Cardiac fibroblast (primary cell): ENCODE results near the gene CIDEA.

ENCODE experiments used
- DNase-seq, 2 donors: peaks; one replicate each; pipeline versions ENCODE4 v3.0.0 to v3.0.0-alpha.2; 2010; ENCODE audit warnings: low read depth in 2 of 2
- H3K4me3 ChIP-seq, 2 donors: replicated peaks in 1 of 2; 1 replicate in 1 of 2; 2 replicates in 1 of 2; pipeline ENCODE4 v1.5.1; 2011; ENCODE audit warnings: low read depth in 2 of 2, low read length in 2 of 2, mild to moderate bottlenecking in 2 of 2, moderate library complexity in 1 of 2
- TF ChIP-seq, protein P1 (sequence below): IDR thresholded peaks from one replicate; pipeline ENCODE4 v1.5.1; 2011; ENCODE audit warnings: low read depth, mild to moderate bottlenecking, low read length, inconsistent platforms

CIDEA gene

DNA sequence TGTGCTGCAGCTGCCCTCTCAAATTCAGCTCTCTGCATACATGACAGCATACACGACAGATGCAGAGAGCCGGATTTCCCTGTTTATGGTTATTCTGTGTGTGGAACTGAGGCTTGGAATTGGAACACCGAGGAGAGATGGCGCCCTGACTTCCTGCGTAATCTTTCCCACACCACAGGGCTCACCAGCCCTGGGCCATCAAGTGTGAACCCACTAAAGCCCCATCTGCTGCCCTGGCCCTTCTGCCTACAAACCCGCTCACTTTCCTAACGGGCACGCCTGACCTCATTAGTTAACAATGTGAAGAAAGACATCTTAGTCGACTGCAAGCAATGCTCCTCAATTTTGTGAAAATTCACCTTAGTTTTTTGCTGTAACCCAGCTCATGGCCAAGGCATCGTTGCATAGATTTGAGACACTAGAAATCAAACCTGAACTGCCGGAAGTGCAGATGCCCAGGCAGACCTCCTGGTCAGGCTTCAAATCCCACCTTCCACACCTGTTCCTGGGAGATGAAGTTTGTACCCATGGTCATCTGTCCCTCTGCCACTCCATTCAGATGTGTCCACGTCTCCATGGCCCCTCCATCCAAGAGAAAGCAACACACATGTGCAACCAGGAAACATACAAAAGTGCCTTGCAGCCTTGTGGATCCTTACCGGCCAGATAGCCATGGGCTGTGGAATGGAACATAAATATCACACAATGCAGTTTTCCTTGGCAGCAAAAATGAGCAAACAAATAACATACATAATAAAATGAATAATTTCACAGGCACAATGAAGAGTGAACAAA lies 5.0 kb upstream of the CIDEA start:
- DNase-seq, result no peak
- TF ChIP-seq, protein P1, sequence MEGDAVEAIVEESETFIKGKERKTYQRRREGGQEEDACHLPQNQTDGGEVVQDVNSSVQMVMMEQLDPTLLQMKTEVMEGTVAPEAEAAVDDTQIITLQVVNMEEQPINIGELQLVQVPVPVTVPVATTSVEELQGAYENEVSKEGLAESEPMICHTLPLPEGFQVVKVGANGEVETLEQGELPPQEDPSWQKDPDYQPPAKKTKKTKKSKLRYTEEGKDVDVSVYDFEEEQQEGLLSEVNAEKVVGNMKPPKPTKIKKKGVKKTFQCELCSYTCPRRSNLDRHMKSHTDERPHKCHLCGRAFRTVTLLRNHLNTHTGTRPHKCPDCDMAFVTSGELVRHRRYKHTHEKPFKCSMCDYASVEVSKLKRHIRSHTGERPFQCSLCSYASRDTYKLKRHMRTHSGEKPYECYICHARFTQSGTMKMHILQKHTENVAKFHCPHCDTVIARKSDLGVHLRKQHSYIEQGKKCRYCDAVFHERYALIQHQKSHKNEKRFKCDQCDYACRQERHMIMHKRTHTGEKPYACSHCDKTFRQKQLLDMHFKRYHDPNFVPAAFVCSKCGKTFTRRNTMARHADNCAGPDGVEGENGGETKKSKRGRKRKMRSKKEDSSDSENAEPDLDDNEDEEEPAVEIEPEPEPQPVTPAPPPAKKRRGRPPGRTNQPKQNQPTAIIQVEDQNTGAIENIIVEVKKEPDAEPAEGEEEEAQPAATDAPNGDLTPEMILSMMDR, result no peak
- no peak overlapping the region for H3K4me3 ChIP-seq

DNA sequence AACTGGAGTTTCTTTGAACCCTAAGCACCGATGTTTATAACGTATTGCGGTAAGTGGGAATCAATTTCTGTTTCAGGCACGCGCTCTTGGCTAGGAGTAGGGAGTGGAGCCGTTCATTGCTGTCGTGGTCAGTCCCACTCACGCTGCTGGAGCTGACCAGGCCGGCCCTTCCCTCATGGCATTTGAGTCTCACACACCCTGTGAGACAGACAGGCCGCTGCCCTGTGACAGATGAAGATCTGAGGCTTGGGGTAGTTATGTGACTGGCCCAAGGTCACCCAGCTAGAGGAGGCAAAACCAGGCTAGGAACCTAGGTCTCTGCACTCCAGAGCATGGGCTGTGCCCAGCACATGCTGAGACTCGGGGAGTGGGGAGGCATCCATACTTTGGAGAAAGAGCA lies 2.9 kb upstream of the CIDEA start:
- no peak overlapping the region for H3K4me3 ChIP-seq
- TF ChIP-seq, protein P1, result no peak
- no peak for DNase-seq

DNA sequence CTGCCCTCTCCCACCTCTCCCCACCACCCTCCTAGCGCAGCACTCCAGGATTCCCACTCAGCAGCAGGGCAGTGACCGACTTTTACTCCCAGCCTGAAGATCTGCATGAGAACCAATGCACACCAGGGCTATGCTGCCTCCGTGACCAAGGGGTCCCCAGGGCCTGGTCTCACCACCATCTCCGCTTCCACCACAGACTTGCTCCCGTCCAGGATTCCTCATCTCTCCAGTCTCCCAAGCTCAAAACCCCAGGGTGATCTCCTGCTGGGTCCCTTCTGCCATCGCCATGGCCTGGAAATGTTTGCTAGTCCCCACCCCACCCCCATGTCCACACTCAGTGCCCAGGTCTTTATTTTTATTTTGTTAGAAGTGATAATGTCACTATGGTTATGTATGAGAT lies 2.1 kb upstream of the CIDEA start:
- DNase-seq, result no peak
- H3K4me3 ChIP-seq, result no peak overlapping the region
- TF ChIP-seq, protein P1, result no peak

DNA sequence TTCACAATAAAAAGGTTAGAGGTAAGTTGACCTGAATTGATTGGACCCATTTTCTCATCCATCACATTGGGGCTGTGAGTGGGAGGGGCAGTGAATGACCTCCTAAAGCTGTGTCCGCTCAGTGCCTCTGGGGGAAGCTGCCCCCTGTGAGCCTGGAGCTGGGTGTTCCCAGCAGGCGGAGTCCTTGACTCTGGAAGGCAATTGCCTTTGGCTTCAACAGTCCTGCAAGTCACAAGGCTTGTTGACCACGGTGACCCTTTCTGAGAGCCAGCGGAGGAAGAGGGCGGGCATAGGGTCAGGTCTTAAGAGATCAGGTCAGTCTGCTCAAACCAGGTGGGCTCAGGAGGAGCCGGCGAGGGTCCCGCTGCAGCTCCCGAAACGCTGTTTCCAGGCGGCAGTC lies 1.1 kb upstream of the CIDEA start:
- no peak overlapping the region for H3K4me3 ChIP-seq
- TF ChIP-seq, protein P1, result no peak
- DNase-seq, result no peak

DNA sequence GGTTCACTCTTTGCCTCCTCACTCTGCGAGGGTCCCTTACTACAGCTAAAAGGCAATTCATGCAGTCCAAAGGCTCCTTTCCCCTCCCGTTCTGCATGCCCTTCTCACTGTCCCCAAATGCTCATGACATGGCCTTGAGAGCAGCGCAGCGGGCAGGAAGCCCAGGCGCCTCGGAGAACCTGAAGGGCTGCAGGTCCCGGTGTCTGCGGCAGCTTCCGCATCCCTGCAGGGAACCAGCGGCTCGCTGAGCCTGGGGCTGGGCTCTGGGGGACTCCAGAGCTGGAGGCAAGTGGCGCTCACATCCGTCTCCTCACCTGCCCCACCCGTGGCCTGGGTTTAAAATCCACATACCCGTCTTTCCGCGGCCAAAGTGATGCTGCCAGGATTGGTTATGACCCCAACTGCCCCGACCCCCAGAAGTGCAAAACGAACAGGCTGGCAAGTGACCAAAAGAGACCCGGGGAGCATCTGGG lies 462 bp upstream of the CIDEA start:
- DNase-seq, result no peak
- TF ChIP-seq, protein P1, result no peak
- H3K4me3 ChIP-seq, result peak overlapping the region in 1 of 2 donors; percentile 23

DNA sequence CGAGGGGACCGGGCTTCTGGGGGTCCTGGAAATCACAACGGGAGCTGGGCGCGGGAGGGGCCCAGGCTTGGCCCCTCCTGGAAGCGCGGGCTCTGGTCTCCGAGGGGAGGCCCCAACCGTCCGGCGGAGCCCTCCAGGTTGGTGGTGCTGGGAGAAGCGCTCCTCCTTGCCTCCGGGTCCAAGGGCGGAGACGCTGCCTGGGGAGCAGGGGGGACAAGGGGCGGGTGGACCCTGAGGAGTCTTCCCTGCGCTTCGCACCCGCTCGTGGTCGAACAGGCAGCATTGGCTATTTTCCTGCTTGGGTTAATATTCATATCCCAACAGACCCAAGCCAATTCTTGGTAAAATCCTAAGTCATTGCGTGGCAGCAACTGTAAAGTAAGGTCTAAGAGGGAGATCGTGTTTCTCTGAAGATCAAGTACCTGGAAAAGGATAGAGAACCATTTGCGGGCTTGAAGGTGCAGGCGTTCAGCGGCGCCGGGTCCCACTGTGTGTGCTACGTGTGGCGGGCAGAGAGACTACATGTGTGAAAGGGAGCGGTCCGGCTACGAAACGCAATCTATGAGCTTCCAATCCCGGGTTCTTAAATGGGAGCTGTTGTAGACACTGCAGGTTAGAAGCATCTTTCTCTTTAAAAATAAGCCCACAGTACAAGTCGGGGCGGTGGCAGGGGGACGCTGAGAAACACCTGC lies 805 bp downstream of the CIDEA start:
- TF ChIP-seq, protein P1, result no peak
- no peak overlapping the region for H3K4me3 ChIP-seq
- no peak for DNase-seq
